AG09319 (cell line): ENCODE data around the gene PRPF40A.

ENCODE experiments used
- DNase-seq: peaks from one replicate; pipeline ENCODE4 v3.0.0-alpha.2; 2010; ENCODE audit warnings: low read depth; ENCODE audit errors: extremely low read depth
- CTCF ChIP-seq: IDR thresholded peaks from 2 replicates; pipeline ENCODE4 v1.5.1; 2011; ENCODE audit warnings: low read depth, mild to moderate bottlenecking, inconsistent platforms, low read length, moderate library complexity

Gene PRPF40A

GRCh38 chr2:152676461-152676860, 40.8 kb downstream of the PRPF40A start:
- TF ChIP-seq CTCF = no peak
- no peak for DNase-seq

- no peak for DNase-seq
- no peak for TF ChIP-seq CTCF
These were observed 42.9 kb downstream of the PRPF40A start for GRCh38 chr2:152674334-152674733.

- no peak for DNase-seq
- no peak for TF ChIP-seq CTCF
These were observed 52.5 kb downstream of the PRPF40A start for GRCh38 chr2:152664725-152665124.

- TF ChIP-seq CTCF = no peak
- DNase-seq = no peak
These were observed 56.2 kb downstream of the PRPF40A start for GRCh38 chr2:152661076-152661475.

GRCh38 chr2:152658221-152658620, 59.0 kb downstream of the PRPF40A start:
- TF ChIP-seq CTCF = no peak

GRCh38 chr2:152657043-152657442, 60.2 kb downstream of the PRPF40A start:
- no peak for DNase-seq
- TF ChIP-seq CTCF = no peak

More at GRCh38 chr2:152658221-152658620, 59.0 kb downstream of the PRPF40A start:
- DNase-seq = no peak

GRCh38 chr2:152655880-152656279, 61.4 kb downstream of the PRPF40A start:
- DNase-seq = no peak
- no peak for TF ChIP-seq CTCF
